MCF 10A (cell line): ENCODE data around the gene CAPN3. TPM values are rescaled to one million over a fixed set of nuclear protein-coding genes. Genes with fewer than 3 reads are reported as not detected.

Experiments used
- BruUV-seq: library from RNA; stranded (reverse); fragments of 400-500 nt; replicated peaks from 2 replicates; lab custom pipeline; 2021; lab: Mats Ljungman, UMichigan
- CTCF ChIA-PET: fragments of 300-600 bp; sonication (Branson Sonifier 250); formaldehyde crosslinking; extraction: SDS; loops from one replicate; lab custom pipeline; 2021; ENCODE audit warnings: antibody characterized with exemption, inconsistent platforms; lab: Yijun Ruan, JAX
- POLR2A ChIA-PET: fragments of 300-600, 350-650 bp; sonication (Branson Sonifier 250); formaldehyde crosslinking; extraction: SDS; loops from one replicate; lab custom pipeline; 2020; ENCODE audit warnings: antibody characterized with exemption, inconsistent platforms; lab: Yijun Ruan, JAX
- DNase-seq: peaks from one replicate; pipeline ENCODE4 v3.0.0-alpha.2; 2018; ENCODE audit not compliant: unreplicated experiment
- H3K27ac Mint-ChIP-seq: one replicate; pipeline ENCODE4 v1.8.0; 2022; ENCODE audit warnings: mild to moderate bottlenecking, low read depth, mixed read lengths; ENCODE audit not compliant: unreplicated experiment
- H3K27me3 Mint-ChIP-seq: one replicate; pipeline ENCODE4 v1.8.0; 2022; ENCODE audit warnings: mixed read lengths; ENCODE audit not compliant: insufficient read depth, unreplicated experiment
- H3K36me3 Mint-ChIP-seq: one replicate; pipeline ENCODE4 v1.8.0; 2022; ENCODE audit warnings: mild to moderate bottlenecking, moderate library complexity, mixed read lengths; ENCODE audit not compliant: insufficient read depth, unreplicated experiment
- H3K4me1 Mint-ChIP-seq: one replicate; pipeline ENCODE4 v1.8.0; 2022; ENCODE audit warnings: mixed read lengths; ENCODE audit not compliant: insufficient read depth, unreplicated experiment
- H3K4me3 Mint-ChIP-seq: one replicate; pipeline ENCODE4 v1.8.0; 2022; ENCODE audit warnings: mild to moderate bottlenecking, moderate library complexity, mixed read lengths; ENCODE audit not compliant: unreplicated experiment
- H3K9me3 Mint-ChIP-seq: one replicate; pipeline ENCODE4 v1.8.0; 2022; ENCODE audit warnings: mixed read lengths; ENCODE audit not compliant: unreplicated experiment
- CTCF ChIP-seq: fragments of 200-600 bp; IDR thresholded peaks from one replicate; pipeline ENCODE4 v1.8.0; 2022; ENCODE audit warnings: antibody characterized with exemption, mild to moderate bottlenecking; ENCODE audit not compliant: unreplicated experiment
- intact Hi-C: fragments of 100-400 bp; cut with micrococcal nuclease; formaldehyde crosslinking; loops from 2 replicates; pipeline ENCODE4 v1.14.1; 2022
- total RNA-seq: library from RNA; stranded (reverse); gene quantifications from 2 replicates; pipeline ENCODE4 v1.2.3, GENCODE V29; 2022

CAPN3 gene
- total RNA-seq, 1 experiment from 2014 or later: 4.7 TPM

DNA sequence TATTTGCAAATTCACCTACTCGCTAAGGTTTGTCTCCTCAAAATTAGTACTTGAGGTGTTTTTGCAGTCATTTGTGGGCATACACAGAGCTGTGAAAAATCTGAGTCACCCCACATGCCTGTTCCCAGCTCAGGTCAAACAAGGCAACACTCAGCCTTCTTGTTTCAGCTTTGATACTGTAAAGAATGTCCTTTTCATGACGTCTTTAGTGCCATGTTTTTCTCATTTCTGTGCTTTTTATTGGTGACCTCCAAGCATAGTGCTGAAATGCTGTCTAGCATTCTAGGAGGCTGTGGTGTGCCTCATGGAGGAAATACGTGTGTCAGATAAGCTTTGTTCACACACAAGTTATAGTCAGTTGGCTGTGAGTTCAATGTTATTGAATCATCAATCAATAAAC lies 8.8 kb downstream of the CAPN3 start:
- H3K36me3 Mint-ChIP-seq: no peaks in the 10 kb centered on the region
- POLR2A ChIA-PET: no interaction called here
- DNase-seq: no peak
- no peaks in the 10 kb centered on the region for H3K27me3 Mint-ChIP-seq
- CTCF ChIA-PET: interaction anchor here (0.6 kb wide), 2 partner anchors 14 to 34 kb away, joined by 3 to 4 read pairs; no protein-coding TSS in a partner anchor
- no peak overlapping the region for H3K4me3 Mint-ChIP-seq
- intact Hi-C loops: no loop called here
- no peaks in the 10 kb centered on the region for H3K9me3 Mint-ChIP-seq
- TF ChIP-seq CTCF: no peak
- no TSS peak for BruUV-seq
- no peak overlapping the region for H3K27ac Mint-ChIP-seq
- peaks cover 9% of the 10 kb centered on the region for H3K4me1 Mint-ChIP-seq

- BruUV-seq: no TSS peak
- H3K27ac Mint-ChIP-seq: no peak overlapping the region
- TF ChIP-seq CTCF: no peak
- peak; percentile 32 for DNase-seq
- no peaks in the 10 kb centered on the region for H3K36me3 Mint-ChIP-seq
- intact Hi-C loops: no loop called here
- H3K9me3 Mint-ChIP-seq: no peaks in the 10 kb centered on the region
- CTCF ChIA-PET: no interaction called here
- POLR2A ChIA-PET: interaction anchor here (1.1 to 1.3 kb wide), 3 partner anchors 12 to 18 kb away, joined by 3 read pairs; no protein-coding TSS in a partner anchor
- H3K4me3 Mint-ChIP-seq: no peak overlapping the region
- H3K4me1 Mint-ChIP-seq: peaks cover 9% of the 10 kb centered on the region
- H3K27me3 Mint-ChIP-seq: no peaks in the 10 kb centered on the region
These were observed 11.8 kb downstream of the CAPN3 start for GRCh38 chr15:42371096-42371495.

DNA sequence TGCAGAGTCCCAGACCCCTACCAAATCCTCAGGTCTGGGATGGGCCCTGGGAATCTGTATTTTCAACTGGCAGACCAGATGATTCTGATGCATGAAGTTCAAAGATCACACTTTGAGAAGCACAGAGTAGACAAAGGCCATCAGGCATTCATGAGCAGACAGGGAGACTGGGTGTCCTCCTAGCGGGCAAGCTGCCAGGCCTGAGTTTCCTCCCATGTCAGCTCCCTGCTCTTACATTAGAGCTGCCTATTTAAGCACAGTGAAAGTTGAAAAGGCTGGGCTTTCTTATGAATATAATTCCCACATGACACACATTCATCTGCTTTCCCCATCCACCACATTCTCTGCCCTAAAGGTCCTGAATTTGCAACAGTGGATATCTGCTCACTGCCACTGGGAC lies 14.0 kb downstream of the CAPN3 start:
- intact Hi-C loops: no loop called here
- Mint-ChIP-seq H3K4me1 (no peaks in the 10 kb centered on the region), H3K9me3 (no peaks in the 10 kb centered on the region), H3K27me3 (no peaks in the 10 kb centered on the region), H3K4me3 (no peak overlapping the region), H3K27ac (no peak overlapping the region), H3K36me3 (no peaks in the 10 kb centered on the region)
- POLR2A ChIA-PET: no interaction called here
- CTCF ChIA-PET: no interaction called here
- BruUV-seq: no TSS peak
- no peak for DNase-seq
- no peak for TF ChIP-seq CTCF

DNA sequence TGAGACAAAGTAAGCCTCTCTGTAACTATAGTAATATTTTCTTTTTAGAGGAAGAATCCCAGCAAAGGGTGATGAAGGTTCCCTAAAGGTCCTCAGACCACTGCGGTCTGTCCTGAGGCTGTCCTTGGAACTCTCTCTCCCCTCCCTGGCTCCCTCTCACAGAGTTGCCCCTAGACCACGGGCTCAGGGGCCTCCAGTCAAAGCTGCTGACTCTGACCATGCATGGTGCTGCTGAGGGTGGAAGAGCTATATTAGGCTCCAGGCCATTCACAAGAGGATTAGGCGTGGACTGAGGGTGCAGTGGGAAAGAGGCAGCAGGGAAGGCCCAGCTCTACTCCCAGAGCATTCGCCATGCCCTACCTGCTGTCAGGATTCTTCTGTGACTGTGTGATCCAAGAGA lies 14.6 kb downstream of the CAPN3 start:
- ChIA-PET CTCF (no interaction called here), POLR2A (interaction anchor here (1.1 kb wide), 1 partner anchor 9 kb away, joined by 3 read pairs; no protein-coding TSS in a partner anchor)
- intact Hi-C loops: no loop called here
- Mint-ChIP-seq H3K36me3 (no peaks in the 10 kb centered on the region), H3K4me3 (no peak overlapping the region), H3K4me1 (no peaks in the 10 kb centered on the region), H3K9me3 (no peaks in the 10 kb centered on the region), H3K27me3 (no peaks in the 10 kb centered on the region), H3K27ac (no peak overlapping the region)
- no peak for DNase-seq
- BruUV-seq: no TSS peak
- TF ChIP-seq CTCF: no peak
